ENCODE results near the gene CDC42. TPM values are rescaled to one million over a fixed set of nuclear protein-coding genes. Genes with fewer than 3 reads are reported as not detected.

The CDC42 gene
- polyA plus RNA-seq, 1 experiment: 148 TPM

DNA sequence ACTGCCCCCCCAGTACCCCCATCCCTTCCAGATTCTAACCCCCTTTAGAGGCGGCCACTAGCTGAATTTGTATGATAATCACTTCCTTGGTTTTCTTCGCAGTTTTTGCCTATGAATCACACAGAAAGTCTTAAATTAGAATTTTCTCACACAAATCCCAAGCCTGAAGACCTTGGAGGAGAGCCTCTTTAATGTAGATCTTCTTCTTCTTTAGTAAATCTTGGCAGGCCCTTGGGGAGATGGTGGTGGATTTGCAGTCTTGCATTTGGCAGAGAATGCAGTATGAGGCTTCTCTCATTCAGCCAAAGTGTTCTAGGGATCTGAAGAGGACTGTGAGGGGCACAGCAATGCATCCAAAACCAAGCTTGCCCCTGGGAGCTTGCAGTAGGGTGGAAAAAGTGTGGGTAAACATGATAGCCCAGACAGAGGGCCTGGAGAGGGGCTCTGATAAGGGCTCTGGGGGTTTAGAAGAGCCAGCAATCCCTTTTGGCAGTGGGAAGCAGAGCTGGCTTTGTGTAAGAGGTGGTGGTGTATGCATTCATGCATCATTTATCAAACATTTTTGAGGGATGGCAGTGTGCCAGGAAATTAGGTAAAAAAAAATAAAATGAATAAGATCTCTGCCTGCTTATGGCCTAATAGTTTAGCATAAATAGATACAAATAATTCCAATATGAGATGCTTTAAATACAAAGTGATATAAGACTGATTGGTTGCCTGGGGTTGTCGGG, 7.7 kb upstream of the CDC42 start:
- Histone ChIP-seq H3K4me3 (ENCODE audit: low read depth, low read length) (no peak overlapping the region), H3K36me3 (ENCODE audit: control insufficient read depth, insufficient read depth, low read length) (no peaks in the 10 kb centered on the region), H3K27me3 (ENCODE audit: control insufficient read depth, insufficient read depth, low read length) (no peaks in the 10 kb centered on the region)
- TF ChIP-seq, protein P1, sequence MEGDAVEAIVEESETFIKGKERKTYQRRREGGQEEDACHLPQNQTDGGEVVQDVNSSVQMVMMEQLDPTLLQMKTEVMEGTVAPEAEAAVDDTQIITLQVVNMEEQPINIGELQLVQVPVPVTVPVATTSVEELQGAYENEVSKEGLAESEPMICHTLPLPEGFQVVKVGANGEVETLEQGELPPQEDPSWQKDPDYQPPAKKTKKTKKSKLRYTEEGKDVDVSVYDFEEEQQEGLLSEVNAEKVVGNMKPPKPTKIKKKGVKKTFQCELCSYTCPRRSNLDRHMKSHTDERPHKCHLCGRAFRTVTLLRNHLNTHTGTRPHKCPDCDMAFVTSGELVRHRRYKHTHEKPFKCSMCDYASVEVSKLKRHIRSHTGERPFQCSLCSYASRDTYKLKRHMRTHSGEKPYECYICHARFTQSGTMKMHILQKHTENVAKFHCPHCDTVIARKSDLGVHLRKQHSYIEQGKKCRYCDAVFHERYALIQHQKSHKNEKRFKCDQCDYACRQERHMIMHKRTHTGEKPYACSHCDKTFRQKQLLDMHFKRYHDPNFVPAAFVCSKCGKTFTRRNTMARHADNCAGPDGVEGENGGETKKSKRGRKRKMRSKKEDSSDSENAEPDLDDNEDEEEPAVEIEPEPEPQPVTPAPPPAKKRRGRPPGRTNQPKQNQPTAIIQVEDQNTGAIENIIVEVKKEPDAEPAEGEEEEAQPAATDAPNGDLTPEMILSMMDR (IDR thresholded peaks at IDR 0.05; ENCODE audit: insufficient read depth, low read depth, low read length): no peak
- DNase-seq (ENCODE audit: low read depth): no peak
- POLR2A ChIA-PET: no interaction called here
- CTCF ChIA-PET: interaction anchor here (0.6 to 1.0 kb wide), 2 partner anchors 22 to 34 kb away, joined by 3 read pairs; no protein-coding TSS in a partner anchor

DNA sequence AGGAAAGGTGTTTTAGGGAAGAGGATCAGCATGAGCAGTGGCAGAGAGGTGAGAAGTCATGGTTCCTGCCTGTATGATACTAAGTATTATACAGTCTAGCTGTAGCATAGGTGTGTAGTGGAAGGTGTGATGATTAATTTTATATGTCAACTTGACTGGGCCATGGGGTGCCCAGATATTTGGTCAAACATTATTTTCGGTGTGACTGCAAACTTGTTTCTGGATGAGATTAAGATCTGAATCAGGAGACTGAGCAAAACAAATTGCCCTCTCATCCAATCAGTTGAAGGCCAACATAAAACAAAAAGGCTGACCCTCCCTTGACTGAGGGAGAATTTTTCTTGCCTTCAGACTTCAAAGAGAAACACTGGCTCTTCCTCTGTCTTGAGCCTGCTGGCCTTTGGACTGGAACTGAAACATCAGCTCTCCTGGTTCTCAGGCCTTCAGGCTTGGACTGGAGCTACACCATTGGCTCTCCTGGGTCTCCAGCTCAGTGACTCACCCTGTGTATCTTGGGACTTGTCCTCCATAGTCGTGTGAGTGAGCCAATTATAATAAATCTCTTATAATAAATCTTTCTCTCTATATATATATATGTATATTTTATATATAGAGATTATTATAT, 6.8 kb upstream of the CDC42 start:
- DNase-seq (ENCODE audit: low read depth): no peak
- TF ChIP-seq, protein P1 (IDR thresholded peaks at IDR 0.05; ENCODE audit: insufficient read depth, low read depth, low read length): no peak
- no peaks in the 10 kb centered on the region for H3K36me3 ChIP-seq (ENCODE audit: control insufficient read depth, insufficient read depth, low read length)
- H3K4me3 ChIP-seq (ENCODE audit: low read depth, low read length): no peak overlapping the region
- H3K27me3 ChIP-seq (ENCODE audit: control insufficient read depth, insufficient read depth, low read length): no peaks in the 10 kb centered on the region
- ChIA-PET POLR2A (no interaction called here), CTCF (no interaction called here)

DNA sequence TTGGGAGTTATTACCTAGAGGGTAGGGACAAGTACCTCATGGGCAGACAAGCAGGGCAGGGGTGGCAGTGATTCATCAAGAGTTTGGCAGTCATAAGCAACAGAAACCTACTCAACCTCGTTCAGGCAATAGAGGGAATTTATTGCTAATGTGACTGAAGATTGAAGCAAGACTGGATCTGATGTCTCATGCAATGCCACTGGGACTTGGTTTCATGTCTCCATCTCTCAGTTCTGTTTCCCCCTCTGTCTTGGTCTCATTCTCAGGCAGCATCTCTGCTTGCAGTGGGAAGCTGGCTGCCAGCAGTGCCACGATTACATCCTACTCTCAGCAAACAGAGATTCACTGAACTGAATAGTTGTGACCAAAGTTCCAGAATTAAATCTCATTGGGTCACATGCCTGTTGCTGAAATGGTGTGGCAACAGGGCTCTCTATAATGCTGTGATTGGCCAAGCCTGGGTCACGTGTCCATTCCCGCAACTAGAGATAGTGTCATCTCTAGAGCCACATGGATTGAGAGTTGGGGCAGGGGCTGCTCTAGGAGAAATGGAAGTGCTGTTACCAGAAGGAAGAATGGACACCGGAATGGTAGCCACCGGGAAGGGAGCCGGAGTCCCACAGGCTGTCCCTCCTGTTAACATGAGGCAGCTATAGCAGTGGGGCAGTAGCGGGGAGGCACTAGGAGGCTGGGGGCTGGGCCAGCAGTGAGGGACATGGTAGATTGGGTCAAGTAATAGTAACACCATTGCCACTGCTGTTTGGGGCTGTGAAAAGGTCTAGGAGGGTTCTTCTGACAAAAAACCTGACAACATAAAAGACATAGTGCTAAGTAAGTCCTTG, 3.9 kb upstream of the CDC42 start:
- CTCF ChIA-PET: interaction anchor here (0.9 kb wide), 1 partner anchor 26 kb away, joined by 3 read pairs; no protein-coding TSS in a partner anchor
- TF ChIP-seq, protein P1 (IDR thresholded peaks at IDR 0.05; ENCODE audit: insufficient read depth, low read depth, low read length): no peak
- Histone ChIP-seq H3K36me3 (ENCODE audit: control insufficient read depth, insufficient read depth, low read length) (no peaks in the 10 kb centered on the region), H3K27me3 (ENCODE audit: control insufficient read depth, insufficient read depth, low read length) (no peaks in the 10 kb centered on the region), H3K4me3 (ENCODE audit: low read depth, low read length) (no peak overlapping the region)
- POLR2A ChIA-PET: no interaction called here
- no peak for DNase-seq (ENCODE audit: low read depth)

DNA sequence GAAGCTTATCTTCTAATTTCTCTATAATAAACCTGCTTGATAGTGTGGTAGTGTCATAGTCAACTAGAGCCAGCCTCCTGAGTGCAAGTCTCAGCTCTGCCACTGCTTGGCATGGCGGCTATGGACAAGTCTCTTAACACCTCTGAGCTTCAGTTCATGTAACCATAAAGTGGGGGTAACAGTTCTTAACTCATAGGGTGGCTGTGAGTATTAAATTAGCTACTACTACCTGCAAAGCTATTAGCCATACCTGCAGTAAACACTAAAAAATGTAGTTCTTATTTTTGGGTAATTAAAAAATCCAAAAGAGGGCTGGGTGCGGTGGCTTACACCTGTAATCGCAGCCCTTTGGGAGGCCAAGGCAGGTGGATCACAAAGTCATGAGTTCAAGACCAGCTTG, 2.2 kb upstream of the CDC42 start:
- H3K27me3 ChIP-seq (ENCODE audit: control insufficient read depth, insufficient read depth, low read length): no peaks in the 10 kb centered on the region
- TF ChIP-seq, protein P1 (IDR thresholded peaks at IDR 0.05; ENCODE audit: insufficient read depth, low read depth, low read length): no peak
- CTCF ChIA-PET: no interaction called here
- DNase-seq (ENCODE audit: low read depth): no peak
- no peak overlapping the region for H3K4me3 ChIP-seq (ENCODE audit: low read depth, low read length)
- no peaks in the 10 kb centered on the region for H3K36me3 ChIP-seq (ENCODE audit: control insufficient read depth, insufficient read depth, low read length)
- POLR2A ChIA-PET: no interaction called here

DNA sequence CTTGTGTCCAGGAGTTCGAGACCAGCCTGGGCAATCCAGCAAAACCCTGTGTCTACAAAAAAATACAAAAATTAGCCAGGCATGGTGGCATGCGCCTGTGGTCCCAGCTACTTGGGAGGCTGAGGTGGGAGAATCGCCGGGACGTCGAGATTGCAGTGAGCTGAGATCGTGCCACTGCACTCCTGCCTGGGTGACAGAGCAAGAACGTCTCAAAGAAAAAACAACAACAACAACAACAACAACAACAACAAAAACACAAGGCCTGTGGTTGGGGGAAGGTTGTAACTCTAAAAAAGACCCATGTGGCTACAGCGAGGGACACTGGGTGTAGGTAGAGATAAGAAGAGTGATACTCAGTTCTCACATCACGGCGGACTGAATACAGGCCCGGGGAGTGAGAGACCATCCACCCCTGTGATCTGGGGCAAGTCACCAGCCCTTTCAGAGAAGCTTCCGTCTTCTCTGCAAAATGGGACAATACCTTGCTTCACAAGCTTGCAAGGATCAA, 848 bp upstream of the CDC42 start:
- ChIA-PET POLR2A (interaction anchor here (1.0 kb wide), 1 partner anchor 26 kb away, joined by 3 read pairs; no protein-coding TSS in a partner anchor), CTCF (interaction anchor here (2.5 kb wide), 1 partner anchor 11 kb away, joined by 6 read pairs; no protein-coding TSS in a partner anchor)
- no peak for DNase-seq (ENCODE audit: low read depth)
- TF ChIP-seq, protein P1 (IDR thresholded peaks at IDR 0.05; ENCODE audit: insufficient read depth, low read depth, low read length): no peak
- Histone ChIP-seq H3K27me3 (ENCODE audit: control insufficient read depth, insufficient read depth, low read length) (no peaks in the 10 kb centered on the region), H3K4me3 (ENCODE audit: low read depth, low read length) (no peak overlapping the region), H3K36me3 (ENCODE audit: control insufficient read depth, insufficient read depth, low read length) (no peaks in the 10 kb centered on the region)

Measured in BJ (cell line).